Measurements from ENCODE around the gene RSF1. TPM values are rescaled to one million over a fixed set of nuclear protein-coding genes. Genes with fewer than 3 reads are reported as not detected.
A peak's percentile ranks its signal among the peaks of the same experiment; 100 is the strongest.

RSF1 gene
- total and polyA plus RNA-seq, 2 experiments from 2014 or later = 47.9 to 48.8 TPM

DNA sequence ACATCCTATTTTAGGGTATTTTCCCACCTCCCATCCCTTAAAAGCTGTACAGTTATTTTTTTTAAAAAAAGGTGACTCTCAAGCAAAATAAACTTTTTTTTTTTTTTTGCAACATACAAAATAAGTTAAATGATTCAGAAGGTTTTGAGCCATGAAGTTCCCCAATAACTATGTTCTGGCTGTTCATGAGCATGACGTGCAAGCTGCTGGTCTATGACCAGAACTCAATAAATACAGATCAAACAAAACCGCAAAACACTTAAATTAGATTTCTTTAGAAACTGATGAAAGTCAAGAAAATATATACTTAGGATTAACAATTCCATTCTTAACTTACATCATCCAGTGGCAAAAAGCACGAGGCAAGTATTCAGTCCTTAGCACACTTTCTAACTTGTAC, 158.9 kb downstream of the RSF1 start:
- Histone ChIP-seq H3K4me2 (no peak overlapping the region), H3K9me3 (ENCODE audit: low read depth) (no peaks in the 10 kb centered on the region), H3K79me2 (no peaks in the 10 kb centered on the region), H4K20me1 (ENCODE audit: insufficient read depth, poor library complexity, severe bottlenecking) (no peaks in the 10 kb centered on the region), H2AFZ (no peak overlapping the region), H3K36me3 (replicated peaks; ENCODE audit: insufficient read depth, low read depth) (no peaks in the 10 kb centered on the region), H3K9me2 (replicated peaks; ENCODE audit: insufficient read depth) (no peaks in the 10 kb centered on the region), H3K27ac (no peak overlapping the region), H3K4me3 (no peak overlapping the region), H3K27me3 (no peaks in the 10 kb centered on the region), H3K4me1 (ENCODE audit: insufficient read depth) (no peaks in the 10 kb centered on the region)
- no peak for TF ChIP-seq EZH2 (IDR thresholded peaks at IDR 0.05; ENCODE audit: borderline replicate concordance)
- no peak for DNase-seq (ENCODE audit: low spot score)
- 97% methylated on average over 3 of the region's 3 CpGs for WGBS (ENCODE audit: low lambda C conversion rate, missing lambda C conversion rate)

DNA sequence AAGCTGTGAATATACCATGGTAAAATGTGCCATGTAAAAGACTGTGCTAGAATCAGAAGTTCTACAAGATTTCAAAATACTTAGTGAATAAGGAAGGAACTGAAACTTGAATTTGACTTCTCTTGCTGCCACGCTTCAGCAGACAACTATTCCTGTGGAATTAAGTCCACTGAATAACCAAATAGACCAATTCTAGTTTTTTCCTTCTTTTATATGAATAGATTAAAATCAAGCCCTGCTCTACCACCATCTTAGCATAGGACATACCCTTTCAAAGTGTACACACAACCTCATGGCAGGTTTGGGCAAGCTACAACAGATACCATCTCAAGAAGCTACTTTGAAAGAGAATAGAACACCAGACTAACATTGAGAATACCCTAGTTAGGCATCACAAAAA, 159.6 kb downstream of the RSF1 start:
- no peak for TF ChIP-seq EZH2phosphoT487 (IDR thresholded peaks at IDR 0.05; ENCODE audit: low read depth, severe bottlenecking, unreplicated experiment)
- TF ChIP-seq, protein P1, sequence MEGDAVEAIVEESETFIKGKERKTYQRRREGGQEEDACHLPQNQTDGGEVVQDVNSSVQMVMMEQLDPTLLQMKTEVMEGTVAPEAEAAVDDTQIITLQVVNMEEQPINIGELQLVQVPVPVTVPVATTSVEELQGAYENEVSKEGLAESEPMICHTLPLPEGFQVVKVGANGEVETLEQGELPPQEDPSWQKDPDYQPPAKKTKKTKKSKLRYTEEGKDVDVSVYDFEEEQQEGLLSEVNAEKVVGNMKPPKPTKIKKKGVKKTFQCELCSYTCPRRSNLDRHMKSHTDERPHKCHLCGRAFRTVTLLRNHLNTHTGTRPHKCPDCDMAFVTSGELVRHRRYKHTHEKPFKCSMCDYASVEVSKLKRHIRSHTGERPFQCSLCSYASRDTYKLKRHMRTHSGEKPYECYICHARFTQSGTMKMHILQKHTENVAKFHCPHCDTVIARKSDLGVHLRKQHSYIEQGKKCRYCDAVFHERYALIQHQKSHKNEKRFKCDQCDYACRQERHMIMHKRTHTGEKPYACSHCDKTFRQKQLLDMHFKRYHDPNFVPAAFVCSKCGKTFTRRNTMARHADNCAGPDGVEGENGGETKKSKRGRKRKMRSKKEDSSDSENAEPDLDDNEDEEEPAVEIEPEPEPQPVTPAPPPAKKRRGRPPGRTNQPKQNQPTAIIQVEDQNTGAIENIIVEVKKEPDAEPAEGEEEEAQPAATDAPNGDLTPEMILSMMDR (IDR thresholded peaks at IDR 0.05; ENCODE audit: poor library complexity) = no peak
- TF ChIP-seq EZH2 (IDR thresholded peaks at IDR 0.05; ENCODE audit: borderline replicate concordance) = no peak
- no peak overlapping the region for H2AFZ ChIP-seq
- no peak overlapping the region for H3K4me3 ChIP-seq
- DNase-seq (ENCODE audit: low spot score) = no peak
- H3K27me3 ChIP-seq = no peaks in the 10 kb centered on the region
- H3K4me1 ChIP-seq (ENCODE audit: insufficient read depth) = no peaks in the 10 kb centered on the region
- H3K79me2 ChIP-seq = no peaks in the 10 kb centered on the region
- H3K36me3 ChIP-seq (replicated peaks; ENCODE audit: insufficient read depth, low read depth) = no peaks in the 10 kb centered on the region
- H4K20me1 ChIP-seq (ENCODE audit: insufficient read depth, poor library complexity, severe bottlenecking) = no peaks in the 10 kb centered on the region
- H3K27ac ChIP-seq = no peak overlapping the region
- H3K4me2 ChIP-seq = no peak overlapping the region
- WGBS (ENCODE audit: low lambda C conversion rate, missing lambda C conversion rate) = 84% methylated on average over 1 of the region's 1 CpG
- no peaks in the 10 kb centered on the region for H3K9me3 ChIP-seq (ENCODE audit: low read depth)
- H3K9me2 ChIP-seq (replicated peaks; ENCODE audit: insufficient read depth) = no peaks in the 10 kb centered on the region

DNA sequence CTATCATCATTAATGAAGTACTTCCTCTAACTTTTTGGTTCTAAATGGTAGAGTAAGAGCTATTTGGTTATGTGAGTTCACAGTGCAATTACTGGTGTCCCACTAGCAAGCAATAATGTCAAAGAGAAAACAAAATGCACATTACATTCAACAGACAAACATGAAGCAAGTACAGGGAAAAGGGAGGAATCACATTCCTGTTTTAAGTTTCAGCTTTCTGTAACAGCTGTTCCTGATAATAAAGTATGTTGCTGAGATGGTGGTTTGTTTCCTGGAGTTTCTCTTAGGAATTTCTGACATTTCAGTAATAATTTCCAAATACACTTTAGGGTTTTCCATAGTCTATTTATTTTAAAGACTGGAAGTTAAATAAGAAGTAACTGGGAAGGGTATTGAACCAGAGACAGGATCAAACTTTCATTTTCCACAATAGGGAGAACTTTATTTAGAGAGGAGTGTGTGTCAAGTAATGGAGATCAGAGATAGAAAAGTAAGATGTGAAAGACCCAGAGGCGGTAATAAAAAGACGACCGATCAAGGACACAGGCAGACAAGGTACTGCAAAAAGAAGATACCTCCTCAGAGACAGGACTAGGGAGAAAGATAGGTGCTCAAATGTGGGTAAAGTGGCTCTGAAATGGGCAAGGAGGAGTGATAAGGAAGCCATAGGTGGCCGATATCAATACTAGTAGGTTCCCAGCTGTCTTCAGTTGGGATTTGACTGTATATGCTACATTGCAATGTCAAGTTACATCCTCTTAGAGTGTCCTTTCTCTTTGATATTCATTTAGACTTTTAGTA, 162.1 kb downstream of the RSF1 start:
- Histone ChIP-seq H3K79me2 (no peaks in the 10 kb centered on the region), H3K4me1 (ENCODE audit: insufficient read depth) (no peaks in the 10 kb centered on the region), H3K4me3 (no peak overlapping the region), H3K27ac (no peak overlapping the region), H3K4me2 (peak overlapping the region; percentile 34), H2AFZ (no peak overlapping the region), H3K9me3 (ENCODE audit: low read depth) (no peaks in the 10 kb centered on the region), H3K36me3 (replicated peaks; ENCODE audit: insufficient read depth, low read depth) (no peaks in the 10 kb centered on the region), H3K9me2 (replicated peaks; ENCODE audit: insufficient read depth) (no peaks in the 10 kb centered on the region), H3K27me3 (no peaks in the 10 kb centered on the region), H4K20me1 (ENCODE audit: insufficient read depth, poor library complexity, severe bottlenecking) (no peaks in the 10 kb centered on the region)
- 88% methylated on average over 4 of the region's 4 CpGs for WGBS (ENCODE audit: low lambda C conversion rate, missing lambda C conversion rate)
- DNase-seq (ENCODE audit: low spot score) = no peak
- TF ChIP-seq EZH2phosphoT487 (IDR thresholded peaks at IDR 0.05; ENCODE audit: low read depth, severe bottlenecking, unreplicated experiment) = no peak
- no peak for TF ChIP-seq EZH2 (IDR thresholded peaks at IDR 0.05; ENCODE audit: borderline replicate concordance)
- TF ChIP-seq, protein P1 (IDR thresholded peaks at IDR 0.05; ENCODE audit: poor library complexity) = no peak

DNA sequence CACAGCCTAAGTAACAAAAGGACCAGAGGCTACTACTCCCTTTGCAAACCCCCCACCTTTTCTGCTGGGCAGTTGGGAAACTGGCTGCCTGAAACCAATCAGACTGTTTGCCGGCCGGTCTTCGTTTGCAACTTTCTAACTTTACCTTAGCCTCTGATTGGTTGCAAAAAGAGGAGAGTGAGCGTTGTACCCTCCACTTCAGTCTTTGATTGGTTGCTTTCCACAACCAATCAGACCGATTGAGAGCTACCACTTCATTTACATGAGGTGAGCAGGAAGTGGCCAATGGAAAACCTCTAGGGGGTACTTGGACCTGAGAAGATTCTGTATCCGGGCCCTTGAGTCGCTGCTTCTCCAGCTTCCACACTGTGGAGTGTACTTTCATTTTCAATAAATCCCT, 164.2 kb downstream of the RSF1 start:
- TF ChIP-seq EZH2 (IDR thresholded peaks at IDR 0.05; ENCODE audit: borderline replicate concordance) = no peak
- TF ChIP-seq, protein P1 (IDR thresholded peaks at IDR 0.05; ENCODE audit: poor library complexity) = no peak
- no peak for TF ChIP-seq EZH2phosphoT487 (IDR thresholded peaks at IDR 0.05; ENCODE audit: low read depth, severe bottlenecking, unreplicated experiment)
- Histone ChIP-seq H3K4me1 (ENCODE audit: insufficient read depth) (no peaks in the 10 kb centered on the region), H3K4me2 (no peak overlapping the region), H4K20me1 (ENCODE audit: insufficient read depth, poor library complexity, severe bottlenecking) (no peaks in the 10 kb centered on the region), H3K27ac (no peak overlapping the region), H3K27me3 (no peaks in the 10 kb centered on the region), H3K36me3 (replicated peaks; ENCODE audit: insufficient read depth, low read depth) (no peaks in the 10 kb centered on the region), H2AFZ (no peak overlapping the region), H3K9me2 (replicated peaks; ENCODE audit: insufficient read depth) (no peaks in the 10 kb centered on the region), H3K4me3 (no peak overlapping the region), H3K9me3 (ENCODE audit: low read depth) (no peaks in the 10 kb centered on the region), H3K79me2 (no peaks in the 10 kb centered on the region)
- WGBS (ENCODE audit: low lambda C conversion rate, missing lambda C conversion rate) = 90% methylated on average over 7 of the region's 7 CpGs
- no peak for DNase-seq (ENCODE audit: low spot score)
